SK-N-MC (cell line): ENCODE measurements around the gene ZNF136.

Experiments
- EZH2 ChIP-seq: fragments of 200-600 bp; sonication (generic); IDR thresholded peaks from one replicate; pipeline ENCODE4 v1.6.1; 2017; ENCODE audit warnings: antibody characterized with exemption
- POLR2AphosphoS5 ChIP-seq: IDR thresholded peaks from 2 replicates; pipeline ENCODE4 v1.6.1; 2012; ENCODE audit warnings: mild to moderate bottlenecking, low read depth, low read length, borderline replicate concordance

GRCh38 chr19:12156223-12157058 lies 6.5 kb upstream of the ZNF136 start, which contains the start of gene ZNF625:
- TF ChIP-seq EZH2 (no peak), POLR2AphosphoS5 (peak; percentile 74)
